Measurements from ENCODE around the gene FSD1. TPM values are rescaled to one million over a fixed set of nuclear protein-coding genes. Genes with fewer than 3 reads are reported as not detected.
A peak's percentile ranks its signal among the peaks of the same experiment; 100 is the strongest.
"Not testable (repeated sequence)": the region's sequence is repeated elsewhere in the genome, so short reads cannot be mapped to it uniquely, and the experiment has no call there.

The FSD1 gene
- total RNA-seq, 4 donors from 2014 or later = not detected

DNA sequence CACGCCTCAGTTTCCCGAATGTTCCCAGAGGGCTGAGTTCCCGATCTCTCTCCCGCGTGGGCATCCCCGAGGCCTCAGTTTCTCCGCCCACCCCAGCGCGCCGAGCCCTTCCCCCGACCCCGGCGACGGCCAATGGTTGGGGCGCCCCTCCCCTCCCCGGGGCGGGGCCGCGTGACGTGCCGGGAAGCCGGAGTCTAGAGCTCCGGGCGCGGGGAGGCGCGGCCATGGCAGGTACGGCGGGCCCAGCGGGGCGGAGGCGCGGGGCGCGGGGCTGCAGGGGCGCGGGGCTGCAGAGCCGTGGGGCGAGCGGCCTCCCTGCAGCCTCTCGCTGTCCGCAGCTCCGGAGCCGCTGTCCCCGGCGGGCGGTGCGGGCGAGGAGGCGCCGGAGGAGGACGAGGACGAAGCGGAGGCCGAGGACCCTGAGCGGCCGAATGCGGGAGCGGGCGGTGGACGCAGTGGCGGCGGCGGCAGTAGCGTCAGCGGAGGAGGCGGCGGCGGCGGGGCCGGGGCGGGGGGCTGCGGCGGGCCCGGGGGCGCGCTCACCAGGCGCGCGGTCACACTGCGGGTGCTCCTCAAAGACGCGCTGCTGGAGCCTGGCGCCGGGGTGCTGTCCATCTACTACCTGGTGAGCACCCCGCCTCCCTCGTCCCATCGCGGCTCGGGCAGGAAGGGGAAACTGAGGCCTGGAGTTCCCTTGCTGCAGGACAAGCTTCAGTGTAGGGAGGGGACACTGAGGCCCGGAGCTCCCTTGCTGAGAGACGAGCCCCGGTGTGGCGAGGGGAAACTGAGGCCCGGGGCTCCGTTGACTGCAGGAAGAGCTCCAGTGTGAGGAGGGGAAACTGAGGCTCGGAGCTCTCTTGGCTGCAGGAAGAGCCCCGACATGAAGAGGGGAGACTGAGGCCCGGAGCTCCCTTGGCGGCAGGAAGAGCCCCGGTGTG is 39.2 kb downstream of the FSD1 start, which contains the start of gene MPND:
Gene MPND (plus strand): TSS at position 193 of the 938 bp plus-strand sequence. CDS start 32 bp downstream, at position 225.
- H3K36me3 ChIP-seq = peaks cover 13% of the 10 kb centered on the region
- TF ChIP-seq, protein P1, sequence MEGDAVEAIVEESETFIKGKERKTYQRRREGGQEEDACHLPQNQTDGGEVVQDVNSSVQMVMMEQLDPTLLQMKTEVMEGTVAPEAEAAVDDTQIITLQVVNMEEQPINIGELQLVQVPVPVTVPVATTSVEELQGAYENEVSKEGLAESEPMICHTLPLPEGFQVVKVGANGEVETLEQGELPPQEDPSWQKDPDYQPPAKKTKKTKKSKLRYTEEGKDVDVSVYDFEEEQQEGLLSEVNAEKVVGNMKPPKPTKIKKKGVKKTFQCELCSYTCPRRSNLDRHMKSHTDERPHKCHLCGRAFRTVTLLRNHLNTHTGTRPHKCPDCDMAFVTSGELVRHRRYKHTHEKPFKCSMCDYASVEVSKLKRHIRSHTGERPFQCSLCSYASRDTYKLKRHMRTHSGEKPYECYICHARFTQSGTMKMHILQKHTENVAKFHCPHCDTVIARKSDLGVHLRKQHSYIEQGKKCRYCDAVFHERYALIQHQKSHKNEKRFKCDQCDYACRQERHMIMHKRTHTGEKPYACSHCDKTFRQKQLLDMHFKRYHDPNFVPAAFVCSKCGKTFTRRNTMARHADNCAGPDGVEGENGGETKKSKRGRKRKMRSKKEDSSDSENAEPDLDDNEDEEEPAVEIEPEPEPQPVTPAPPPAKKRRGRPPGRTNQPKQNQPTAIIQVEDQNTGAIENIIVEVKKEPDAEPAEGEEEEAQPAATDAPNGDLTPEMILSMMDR (IDR thresholded peaks at IDR 0.05) = no peak
- TF ChIP-seq EP300 (IDR thresholded peaks at IDR 0.05) = no peak
- no peak for TF ChIP-seq POLR2A (IDR thresholded peaks at IDR 0.05)
- no peak for TF ChIP-seq POLR2AphosphoS5 (IDR thresholded peaks at IDR 0.05)
- peaks cover 30% of the 10 kb centered on the region for H3K4me1 ChIP-seq
- peak; percentile 94 to 95 for DNase-seq (ENCODE audit: low spot score in 2 of 2)
- peak within 1 kb of the TSS; percentile 87 for H3K27ac ChIP-seq
- no peaks in the 10 kb centered on the region for H3K27me3 ChIP-seq
- peak within 1 kb of the TSS; percentile 70 for H3K4me3 ChIP-seq
- H3K9me3 ChIP-seq = no peaks in the 10 kb centered on the region
- WGBS = 10% methylated on average over 28 of the region's 101 CpGs

DNA sequence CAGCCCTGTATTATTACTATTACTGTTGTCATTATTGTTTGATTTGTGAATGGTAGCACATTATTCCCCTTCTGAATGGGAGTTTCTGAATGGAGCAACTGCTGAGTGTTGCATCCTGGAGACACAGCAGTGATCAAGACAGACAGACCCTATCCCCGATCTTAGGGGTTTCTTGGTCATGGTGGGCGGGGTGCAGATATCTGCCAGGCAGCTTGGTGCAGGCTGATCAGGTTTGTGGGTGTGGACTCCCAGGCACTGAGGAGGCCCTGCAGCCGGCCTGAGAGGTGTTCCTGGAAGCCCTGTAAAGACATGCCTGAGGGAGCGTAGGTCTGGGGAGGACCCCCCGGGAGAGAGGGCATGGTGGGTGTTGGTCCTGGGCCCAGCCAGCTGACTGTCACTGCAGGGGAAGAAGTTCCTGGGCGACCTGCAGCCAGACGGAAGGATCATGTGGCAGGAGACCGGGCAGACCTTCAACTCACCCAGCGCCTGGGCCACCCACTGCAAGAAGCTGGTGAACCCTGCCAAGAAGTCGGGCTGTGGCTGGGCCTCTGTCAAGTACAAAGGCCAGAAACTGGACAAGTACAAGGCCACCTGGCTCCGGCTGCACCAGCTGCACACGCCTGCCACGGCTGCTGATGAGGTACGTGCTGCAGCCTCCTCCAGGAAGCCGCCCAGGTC is 41.1 kb downstream of the FSD1 start:
- no peak for TF ChIP-seq POLR2AphosphoS5 (IDR thresholded peaks at IDR 0.05)
- TF ChIP-seq EP300 (IDR thresholded peaks at IDR 0.05) = no peak
- TF ChIP-seq POLR2A (IDR thresholded peaks at IDR 0.05) = no peak
- TF ChIP-seq, protein P1 (IDR thresholded peaks at IDR 0.05) = no peak
- H3K36me3 ChIP-seq = peaks cover 16% of the 10 kb centered on the region
- 85% methylated on average over 5 of the region's 15 CpGs for WGBS
- DNase-seq (ENCODE audit: low spot score in 2 of 2) = no peak
- peaks cover 24% of the 10 kb centered on the region for H3K4me1 ChIP-seq
- H3K27ac ChIP-seq = no peak overlapping the region
- no peaks in the 10 kb centered on the region for H3K9me3 ChIP-seq
- no peak overlapping the region for H3K4me3 ChIP-seq
- no peaks in the 10 kb centered on the region for H3K27me3 ChIP-seq

DNA sequence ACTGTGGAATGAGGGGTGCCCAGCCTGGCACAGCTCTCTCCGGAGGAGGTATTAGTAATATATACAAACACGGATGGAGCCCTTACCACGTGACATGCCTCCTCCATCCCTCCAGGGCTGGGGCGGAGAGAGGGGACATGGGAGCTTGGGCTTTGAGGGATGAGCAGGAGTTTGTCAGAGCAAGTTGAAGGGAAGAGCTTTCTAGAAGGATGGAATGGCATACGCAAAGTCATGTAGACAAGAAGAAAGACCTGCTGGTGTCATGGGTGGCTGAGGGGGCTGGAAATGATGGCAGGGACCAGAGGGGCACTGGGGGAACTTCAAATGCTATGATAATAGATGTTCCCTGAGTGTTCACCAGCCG is 41.6 kb downstream of the FSD1 start:
- TF ChIP-seq POLR2AphosphoS5 (IDR thresholded peaks at IDR 0.05) (no peak), POLR2A (IDR thresholded peaks at IDR 0.05) (no peak), EP300 (IDR thresholded peaks at IDR 0.05) (no peak)
- TF ChIP-seq, protein P1 (IDR thresholded peaks at IDR 0.05) = no peak
- no peaks in the 10 kb centered on the region for H3K27me3 ChIP-seq
- H3K36me3 ChIP-seq = peaks cover 16% of the 10 kb centered on the region
- WGBS = 80% methylated on average over 6 of the region's 6 CpGs
- H3K9me3 ChIP-seq = no peaks in the 10 kb centered on the region
- peaks cover 24% of the 10 kb centered on the region for H3K4me1 ChIP-seq
- no peak overlapping the region for H3K4me3 ChIP-seq
- H3K27ac ChIP-seq = no peak overlapping the region
- DNase-seq (ENCODE audit: low spot score in 2 of 2) = no peak

DNA sequence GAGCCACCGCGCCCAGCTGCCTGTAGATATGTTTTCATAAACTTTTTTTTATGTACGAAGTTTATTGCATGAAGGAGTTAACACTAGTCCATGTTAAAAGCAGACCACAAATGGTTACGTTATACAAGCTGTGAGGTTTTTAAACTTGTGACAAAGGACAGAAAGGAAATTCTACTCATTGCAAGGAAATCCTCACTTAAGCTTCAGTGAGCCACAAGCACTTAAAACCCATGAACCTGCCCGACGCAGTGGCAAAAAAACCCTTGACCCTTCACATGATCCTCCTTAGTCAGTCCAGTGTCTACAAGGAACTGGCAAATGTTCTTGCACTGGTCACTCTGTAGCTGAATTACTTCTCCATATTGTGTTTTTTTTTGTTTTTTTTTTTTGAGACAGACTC is 43.1 kb downstream of the FSD1 start:
- TF ChIP-seq POLR2AphosphoS5 (IDR thresholded peaks at IDR 0.05) (no peak), POLR2A (IDR thresholded peaks at IDR 0.05) (no peak), EP300 (IDR thresholded peaks at IDR 0.05) (no peak)
- TF ChIP-seq, protein P1 (IDR thresholded peaks at IDR 0.05) = no peak
- Histone ChIP-seq H3K9me3 (no peaks in the 10 kb centered on the region), H3K36me3 (peaks cover 16% of the 10 kb centered on the region), H3K4me1 (peaks cover 21% of the 10 kb centered on the region), H3K27ac (no peak overlapping the region), H3K4me3 (no peak overlapping the region), H3K27me3 (no peaks in the 10 kb centered on the region)
- WGBS = 78% methylated on average over 6 of the region's 6 CpGs
- DNase-seq (ENCODE audit: low spot score in 2 of 2) = no peak

DNA sequence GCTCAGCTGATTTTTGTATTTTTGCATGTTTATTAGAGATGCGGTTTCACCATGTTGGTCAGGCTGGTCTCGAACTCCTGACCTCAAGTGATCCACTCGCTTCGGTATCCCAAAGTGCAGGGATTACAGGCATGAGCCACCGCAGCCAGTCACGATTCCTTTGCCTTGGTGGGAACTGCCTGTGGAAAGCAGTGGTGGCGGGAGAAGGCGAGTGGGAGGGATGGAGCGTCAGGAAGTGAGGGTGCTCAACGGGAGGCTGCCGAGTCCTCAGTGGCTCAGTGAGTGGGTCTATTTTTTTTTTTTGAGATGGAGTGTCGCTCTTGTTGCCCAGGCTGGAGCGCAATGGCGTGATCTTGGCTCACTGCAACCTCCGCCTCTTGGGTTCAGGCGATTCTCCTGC is 44.8 kb downstream of the FSD1 start:
- peaks cover 23% of the 10 kb centered on the region for H3K36me3 ChIP-seq
- WGBS = 96% methylated on average over 16 of the region's 16 CpGs
- peaks cover 16% of the 10 kb centered on the region for H3K4me1 ChIP-seq
- not testable (repeated sequence) for H3K27me3 ChIP-seq; H3K9me3 ChIP-seq; DNase-seq (ENCODE audit: low spot score in 2 of 2); H3K4me3 ChIP-seq; H3K27ac ChIP-seq
